ENCODE results near the gene CCDC122.
"Not testable (repeated sequence)": the region's sequence is repeated elsewhere in the genome, so short reads cannot be mapped to it uniquely, and the experiment has no call there.

The CCDC122 gene

DNA sequence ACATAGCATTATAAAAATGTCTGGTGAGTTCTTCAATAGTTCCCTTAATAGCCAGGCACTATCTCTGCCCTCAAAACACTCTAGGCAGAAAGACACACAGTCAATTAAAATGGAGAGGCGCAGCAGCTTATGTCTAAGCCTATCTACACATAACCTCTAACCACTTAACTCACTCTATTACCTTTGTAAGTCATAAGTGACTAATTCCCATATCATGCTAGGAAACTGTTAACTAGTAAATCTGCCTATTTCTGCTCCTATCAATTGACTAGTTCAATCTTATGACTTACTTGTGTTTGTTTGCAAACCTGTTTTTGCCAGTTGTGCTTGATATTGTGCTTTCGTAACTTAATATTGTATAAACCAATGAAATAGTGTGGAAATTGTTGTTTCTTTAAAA, 3.2 kb downstream of the CCDC122 start:
- no peak for DNase-seq

DNA sequence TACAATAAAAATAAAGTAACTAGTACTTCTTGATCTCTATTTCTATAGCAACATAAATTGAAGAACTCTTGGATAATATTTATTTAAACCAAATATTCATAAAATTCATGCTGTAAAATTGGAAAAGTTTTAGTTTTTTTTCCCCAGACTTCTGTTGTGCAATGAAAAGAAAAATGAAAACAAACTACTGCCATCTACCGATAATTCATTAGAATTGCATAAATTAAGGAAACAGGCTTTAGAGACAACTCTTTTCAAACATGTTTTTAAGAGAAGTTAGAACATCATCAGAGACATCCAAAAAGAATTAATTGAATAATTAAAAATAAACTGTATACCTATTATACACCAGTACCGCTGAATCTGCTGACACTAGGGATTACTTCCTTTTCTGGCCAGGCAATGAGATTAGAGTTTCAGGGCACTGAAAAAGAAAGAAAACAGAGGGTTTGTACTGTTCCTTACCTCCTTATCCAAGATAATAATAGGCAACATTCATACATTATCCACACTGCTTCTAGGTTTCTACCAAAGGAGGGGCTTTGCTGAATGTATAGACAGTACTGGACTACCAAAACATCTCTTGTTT, 4.9 kb downstream of the CCDC122 start:
- peak; percentile 44 for DNase-seq

DNA sequence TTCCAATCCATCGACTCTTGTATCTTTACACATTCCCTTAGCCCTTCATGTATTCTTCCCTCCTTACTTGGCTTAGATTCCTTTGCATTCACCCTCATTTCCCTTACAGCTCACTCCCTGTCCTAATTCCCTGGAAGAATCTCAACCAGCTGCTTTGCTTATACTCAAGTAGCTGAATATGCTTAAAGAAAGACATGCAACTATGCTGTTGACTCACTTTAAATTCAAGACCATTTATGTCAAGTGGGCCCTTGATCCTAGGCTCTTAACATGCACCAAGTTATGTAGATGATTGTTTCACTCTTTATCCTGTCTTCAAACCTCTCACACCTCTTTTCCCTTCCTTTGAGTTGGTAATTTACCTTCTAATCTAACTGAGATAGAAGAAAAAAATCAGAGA, 7.4 kb downstream of the CCDC122 start:
- no peak for DNase-seq

DNA sequence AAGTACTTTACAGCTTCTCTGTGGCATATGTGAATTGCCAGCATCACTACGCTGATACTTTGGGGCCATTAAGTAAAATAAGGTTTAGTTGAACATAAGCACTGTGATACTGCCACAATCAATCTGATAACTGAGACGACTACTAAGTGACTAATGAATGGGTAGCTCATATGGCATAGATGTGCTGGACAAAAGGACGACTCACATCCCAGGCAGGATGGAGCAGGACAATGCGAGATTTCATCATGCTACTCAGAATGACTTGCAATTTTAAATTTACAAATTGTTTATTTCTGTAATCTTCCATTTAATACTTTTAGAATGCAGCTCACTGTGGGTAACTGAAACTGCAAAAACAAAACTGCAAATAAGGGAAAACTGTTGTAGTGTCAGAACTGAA, 13.6 kb downstream of the CCDC122 start:
- DNase-seq: no peak

DNA sequence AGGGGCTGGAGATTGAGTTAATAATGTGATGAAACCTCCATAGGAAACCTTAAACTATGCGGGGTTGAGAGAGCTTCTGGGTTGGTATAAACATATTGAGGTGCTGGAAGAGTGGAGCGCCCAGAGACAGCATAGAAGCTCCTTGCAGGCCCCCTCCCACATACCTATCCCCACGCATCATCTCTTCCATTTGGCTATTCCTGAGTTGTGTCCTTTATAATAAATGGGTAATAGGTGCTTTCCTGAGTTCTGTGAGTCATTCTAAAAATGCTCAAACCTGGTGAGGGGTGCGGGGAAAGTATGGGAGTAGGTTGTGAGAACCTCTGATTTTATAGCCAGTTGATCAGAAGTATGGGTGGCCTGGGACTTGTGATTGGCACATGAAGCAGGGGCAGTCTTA, 14.6 kb downstream of the CCDC122 start:
- DNase-seq: no peak

DNA sequence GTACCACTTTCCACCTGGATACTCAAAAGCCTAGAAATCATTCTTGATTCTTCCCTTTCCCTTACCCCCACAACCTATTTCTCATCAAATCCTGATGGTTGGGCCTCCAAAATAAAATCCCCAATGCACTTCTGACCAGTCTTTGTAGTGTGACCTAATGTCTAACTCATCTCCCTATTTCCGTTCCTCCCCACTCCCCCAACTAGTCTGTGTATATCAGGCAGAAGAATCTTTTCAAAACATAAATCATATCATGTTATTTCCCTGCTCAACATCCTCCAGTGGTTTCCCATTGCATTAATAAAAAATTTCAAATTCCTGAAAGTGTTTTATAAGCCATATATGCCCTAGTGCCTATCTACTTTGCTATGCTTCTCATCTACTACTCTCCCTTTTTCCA, 17.7 kb downstream of the CCDC122 start:
- no peak for DNase-seq

DNA sequence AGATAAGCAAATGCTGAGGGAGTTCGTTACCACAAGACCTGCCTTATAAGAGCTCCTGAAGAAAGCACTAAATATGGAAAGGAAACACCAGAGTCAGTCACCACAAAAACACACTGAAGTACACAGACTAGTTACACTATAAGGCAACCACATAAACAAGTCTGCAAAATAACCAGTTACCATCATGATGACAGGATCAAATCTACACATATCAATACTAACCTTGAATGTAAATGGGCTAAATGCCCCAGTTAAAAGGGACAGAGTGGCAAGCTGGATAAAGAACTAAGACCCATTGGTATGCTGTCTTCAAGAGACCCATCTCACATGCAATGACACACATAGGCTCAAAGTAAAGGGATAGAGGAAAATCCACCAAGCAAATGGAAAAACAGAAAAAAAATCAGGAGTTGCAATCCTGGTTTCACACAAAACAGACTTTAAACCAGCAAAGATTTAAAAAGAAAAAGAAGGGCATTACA, 26.6 kb downstream of the CCDC122 start:
- DNase-seq: no peak

DNA sequence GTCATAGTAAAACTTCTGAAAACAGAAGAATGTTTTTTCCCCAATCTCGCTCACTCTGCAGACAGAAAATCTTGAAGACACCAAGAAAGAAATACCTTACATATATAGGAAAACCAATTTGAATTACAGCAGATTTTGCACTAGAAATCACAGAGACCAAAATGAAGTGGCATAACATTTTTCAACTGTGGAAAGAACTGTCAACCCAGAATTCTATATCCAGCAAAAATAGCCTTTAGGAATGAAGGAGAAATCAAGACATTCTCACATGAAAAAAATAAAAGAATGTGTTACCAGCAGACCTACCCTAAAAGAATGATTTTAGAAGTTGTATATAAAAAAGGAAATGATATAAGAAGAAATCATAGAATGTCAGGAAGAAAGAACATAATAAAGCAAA, 28.7 kb downstream of the CCDC122 start:
- DNase-seq: no peak

DNA sequence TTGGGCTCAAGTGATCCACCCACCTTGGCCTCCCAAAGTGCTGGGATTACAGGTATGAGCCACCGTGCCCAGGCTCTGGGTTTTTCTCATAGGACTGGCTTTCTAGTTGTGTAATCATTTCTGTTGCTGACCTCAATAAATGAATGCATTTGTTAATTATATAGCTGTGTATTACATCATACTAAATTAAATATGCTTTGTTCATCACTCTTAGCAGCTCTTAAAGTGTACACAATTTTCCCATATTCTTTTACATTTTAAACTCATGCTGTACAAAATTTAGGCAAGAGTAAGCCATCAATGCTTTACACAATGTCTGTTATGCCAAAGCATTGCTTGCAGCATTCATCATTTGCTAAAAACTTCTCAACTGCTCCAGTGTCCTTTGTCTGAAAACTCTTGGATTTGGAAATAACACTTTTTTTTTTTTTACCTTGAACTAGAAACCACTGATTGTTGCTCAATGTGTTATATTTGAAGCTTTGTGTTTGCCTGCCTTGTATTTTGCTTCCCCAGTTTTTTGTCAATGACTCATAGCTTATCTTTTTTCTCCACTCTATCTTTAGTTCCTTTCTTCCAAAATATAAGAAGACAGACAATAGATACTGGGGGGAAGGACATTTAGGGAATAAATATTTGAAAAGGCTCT, 31.4 kb downstream of the CCDC122 start:
- peak; percentile 14 for DNase-seq

DNA sequence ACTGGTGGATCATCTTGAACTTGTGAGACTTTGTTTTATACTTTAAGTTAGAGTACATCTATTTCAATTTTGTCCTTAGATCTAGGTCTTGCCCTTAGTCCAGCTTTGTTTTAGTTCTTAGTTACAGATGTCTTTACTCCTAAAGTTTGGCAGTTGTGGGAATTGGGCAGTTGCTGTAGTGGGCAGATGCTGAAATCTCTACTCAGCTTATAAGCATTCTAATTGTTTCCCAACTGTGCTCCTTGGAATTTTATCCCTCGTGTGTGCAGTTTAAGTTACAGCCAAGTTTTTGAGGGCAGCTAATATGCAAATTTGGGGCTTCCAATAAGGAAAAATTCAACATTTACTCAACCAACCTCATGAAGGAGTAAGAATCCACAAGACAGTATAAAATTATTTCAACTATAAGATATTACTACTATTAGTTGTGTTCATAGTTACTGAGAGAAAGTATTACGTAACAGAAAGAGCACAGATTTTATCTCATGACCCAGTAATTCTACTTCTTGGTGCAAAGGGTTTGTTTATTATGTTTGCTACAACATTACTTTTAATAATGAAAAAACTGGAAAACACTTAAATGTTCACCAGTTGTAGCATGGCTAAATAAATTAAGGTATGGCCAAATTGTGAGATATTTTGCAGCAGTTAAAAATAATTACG, 32.9 kb downstream of the CCDC122 start:
- no peak for DNase-seq

DNA sequence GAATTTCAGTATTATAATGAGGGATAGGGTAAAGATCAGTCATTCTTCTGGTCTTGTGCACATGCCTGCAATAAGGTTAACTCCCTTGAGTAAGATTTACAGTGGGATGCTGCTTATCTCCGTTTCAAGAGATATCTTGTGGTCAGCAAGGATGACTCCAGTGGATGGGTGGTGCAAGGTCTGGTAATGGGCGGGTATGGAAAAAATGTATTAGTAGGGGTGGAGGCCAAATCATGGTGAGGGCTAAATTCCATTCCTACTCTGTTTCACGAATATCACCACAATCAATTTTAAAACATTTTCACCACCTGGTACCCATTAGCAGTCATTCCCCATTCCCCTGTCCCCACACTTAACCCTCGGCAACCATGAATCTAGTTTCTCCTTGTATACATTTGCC, 40.6 kb downstream of the CCDC122 start:
- peak; percentile 68 for DNase-seq

DNA sequence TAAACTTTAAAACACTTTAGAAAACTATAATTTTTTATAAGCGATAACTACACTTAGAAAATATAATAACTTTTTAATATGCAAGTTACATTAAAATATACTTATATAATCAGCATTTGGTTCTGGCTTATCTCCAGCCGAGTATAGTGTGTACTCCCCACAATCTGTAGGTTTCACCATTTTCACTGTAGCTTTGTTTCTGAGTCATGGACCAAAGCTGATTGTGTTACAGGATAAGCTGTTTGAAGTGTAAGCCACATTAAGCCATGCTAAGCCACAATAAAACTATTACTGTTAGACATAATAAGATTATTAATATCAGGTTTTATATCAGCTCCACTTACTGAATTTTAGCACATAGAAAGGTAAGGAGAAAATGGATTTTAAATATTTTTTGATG, 43.8 kb downstream of the CCDC122 start:
- DNase-seq: peak; percentile 64

DNA sequence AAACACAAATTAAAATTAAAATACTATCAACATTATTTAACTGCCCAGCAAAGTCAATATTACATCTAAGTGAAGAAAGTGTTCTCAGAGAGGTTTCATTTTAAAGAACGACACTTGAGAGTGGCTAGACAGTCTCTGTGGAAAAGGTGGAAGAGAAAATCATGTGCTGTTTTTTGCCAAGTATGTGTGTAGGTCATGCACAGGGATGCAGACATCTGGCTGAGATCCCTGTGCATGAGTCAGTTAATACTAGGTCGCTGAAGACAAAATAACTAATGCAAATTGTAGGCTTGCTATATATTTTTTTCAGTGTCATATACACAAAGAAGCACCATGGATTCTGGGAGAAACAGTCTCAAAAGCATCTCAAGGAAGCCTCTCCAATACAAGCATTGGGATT, 48.5 kb downstream of the CCDC122 start:
- DNase-seq: no peak

DNA sequence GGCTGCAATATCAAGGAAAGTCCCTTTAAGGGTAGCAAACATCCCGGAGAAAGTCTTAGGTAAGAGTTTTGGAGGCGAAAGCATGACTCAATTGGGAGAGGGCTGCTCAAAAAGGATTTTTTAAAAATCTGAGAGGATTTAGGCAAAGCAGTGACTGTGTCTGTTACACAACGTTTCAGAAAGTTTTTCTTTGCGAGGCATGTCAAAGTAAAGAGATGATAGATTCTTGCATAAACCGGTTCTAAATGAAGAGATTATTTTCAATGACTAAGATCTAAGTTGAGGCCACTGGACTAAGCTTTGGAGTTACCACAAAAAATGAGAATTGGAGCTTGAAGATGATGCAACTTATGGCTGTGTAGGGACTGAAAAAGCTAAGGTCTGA, 49.1 kb downstream of the CCDC122 start:
- DNase-seq: no peak

DNA sequence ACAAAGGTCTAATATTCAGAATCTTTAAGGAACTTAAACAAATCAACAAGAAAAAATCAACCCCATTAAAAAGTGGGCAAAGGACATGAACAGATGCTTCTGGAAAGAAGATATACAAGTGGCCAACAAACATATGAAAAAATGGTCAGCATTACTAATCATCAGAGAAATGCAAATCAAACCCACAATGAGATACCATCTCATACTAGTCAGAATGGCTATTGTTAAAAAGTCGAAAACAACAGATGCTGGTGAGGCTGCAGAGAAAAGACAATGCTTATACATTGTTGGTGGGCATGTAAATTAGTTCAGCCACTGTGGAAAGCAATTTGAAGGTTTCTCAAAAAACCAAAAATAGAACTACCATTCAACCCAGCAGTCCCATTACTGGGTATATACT, 54.9 kb downstream of the CCDC122 start:
- not testable (repeated sequence) for DNase-seq

DNA sequence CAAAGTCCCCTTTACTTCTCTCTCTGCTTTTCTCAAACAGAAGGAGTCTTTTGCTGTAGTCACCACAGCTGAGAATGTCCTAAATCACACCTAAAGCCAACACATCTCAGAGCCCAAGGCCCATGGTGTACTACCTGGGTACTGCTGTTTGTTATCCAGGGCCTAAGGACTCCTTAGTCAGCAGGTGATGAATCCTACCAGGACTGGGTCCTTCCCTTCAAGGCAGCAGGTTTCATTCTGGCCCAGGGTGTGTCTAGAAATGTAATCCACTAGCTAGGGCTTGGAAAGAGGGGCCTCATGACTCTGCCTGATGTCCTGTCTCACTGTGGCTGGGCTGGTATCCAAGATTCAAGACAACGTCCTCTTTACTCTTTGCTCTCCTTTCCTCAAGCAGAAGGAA, 56.6 kb downstream of the CCDC122 start:
- no peak for DNase-seq

DNA sequence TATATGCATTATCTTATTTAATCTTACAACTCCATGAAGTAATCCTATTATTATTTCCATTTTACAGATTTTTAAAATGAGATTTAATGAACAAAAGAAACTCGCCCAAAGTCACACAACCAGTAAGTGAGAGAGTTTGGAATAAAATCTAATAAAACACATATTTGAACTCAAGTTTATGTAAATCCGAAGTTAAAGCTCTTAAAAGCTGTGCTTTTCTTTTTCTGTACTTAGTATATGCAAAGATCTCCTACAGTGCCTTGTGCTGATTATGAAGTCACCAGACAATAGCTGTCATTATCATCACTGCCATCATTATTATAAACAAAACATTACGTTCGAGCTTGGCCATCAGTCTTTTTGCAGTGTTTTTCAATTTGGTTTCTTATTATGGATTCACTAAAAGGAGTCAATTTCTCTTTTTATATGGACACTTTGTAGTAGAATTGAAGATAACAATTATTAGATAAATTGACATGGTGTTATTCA, 63.1 kb downstream of the CCDC122 start:
- no peak for DNase-seq

DNA sequence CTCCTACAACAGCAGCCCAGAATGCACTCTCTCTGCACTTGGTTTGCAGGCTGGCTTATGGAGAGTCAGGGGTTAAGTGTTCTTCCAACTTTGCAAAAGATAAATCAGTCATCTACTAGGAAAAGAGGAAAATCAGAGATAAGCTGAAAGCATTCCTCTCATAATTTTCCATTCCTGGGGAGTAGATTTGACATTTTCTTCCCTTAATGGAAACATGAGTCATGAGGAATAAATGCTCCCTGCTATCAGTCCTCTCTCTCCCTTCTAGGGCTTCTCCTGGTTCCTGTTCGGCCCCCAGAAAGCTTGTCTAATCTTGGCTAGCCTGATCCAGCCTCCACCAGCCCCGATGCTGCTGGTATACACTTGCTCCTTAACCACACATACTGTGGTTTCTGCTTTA, 64.3 kb downstream of the CCDC122 start:
- DNase-seq: no peak

DNA sequence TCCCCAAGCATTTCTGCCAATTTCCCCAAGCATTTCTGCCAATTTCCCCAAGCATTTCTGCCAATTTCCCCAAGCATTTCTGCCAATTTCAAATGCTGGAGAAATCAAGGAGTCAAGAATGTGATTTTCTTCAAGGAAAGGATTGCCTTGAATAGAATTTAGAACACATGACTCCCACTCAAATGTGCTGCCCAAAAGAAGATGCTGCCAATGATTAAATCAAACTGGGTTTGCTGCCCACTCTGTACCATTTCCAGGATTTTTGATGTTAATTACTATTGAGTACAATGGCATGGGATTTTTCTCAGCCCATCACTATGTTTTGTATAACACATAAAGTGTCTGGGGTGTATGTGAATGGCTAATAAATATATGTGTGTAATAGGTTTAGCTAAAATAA, 70.9 kb downstream of the CCDC122 start:
- DNase-seq: no peak

DNA sequence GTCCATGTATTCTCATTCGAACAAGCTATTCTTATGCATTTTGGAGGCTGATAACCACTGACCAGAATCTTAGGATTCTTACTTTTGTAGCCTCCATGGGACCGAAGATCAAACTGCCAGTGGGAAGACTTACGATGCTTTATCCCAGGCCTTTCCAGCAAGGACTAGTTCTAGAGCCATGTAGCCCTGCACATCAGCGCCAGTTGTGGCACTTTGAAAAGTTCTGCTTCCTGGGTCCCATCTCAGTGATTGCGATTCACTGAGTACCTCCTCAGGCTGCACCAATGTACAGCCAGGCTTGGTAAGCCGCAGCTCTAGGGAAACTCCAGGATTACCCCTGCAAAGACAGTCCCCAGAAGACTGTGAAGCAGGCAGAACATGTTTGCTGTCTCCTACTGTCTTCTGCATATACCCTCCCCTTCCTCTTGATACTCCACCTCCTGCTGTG, 73.8 kb downstream of the CCDC122 start:
- no peak for DNase-seq

DNA sequence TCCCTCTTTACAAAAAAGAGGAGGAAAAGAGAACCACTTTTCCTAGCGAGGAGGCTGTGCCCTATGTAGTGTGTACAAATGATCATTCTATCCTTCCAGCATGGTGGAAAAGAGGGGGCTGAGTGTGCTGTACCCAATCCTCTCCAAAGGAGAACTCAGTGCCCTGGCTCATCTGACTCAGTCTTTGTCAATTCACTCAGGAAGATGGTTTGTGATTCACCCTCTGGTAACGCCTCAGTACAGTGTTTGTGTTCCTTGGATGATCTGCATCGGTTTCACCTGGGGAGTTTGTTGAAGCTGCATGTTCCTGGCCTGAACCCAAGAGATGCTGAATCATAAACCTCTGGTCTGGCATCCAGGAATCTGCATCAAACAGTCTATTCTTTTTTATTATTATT, 74.5 kb downstream of the CCDC122 start:
- DNase-seq: no peak

DNA sequence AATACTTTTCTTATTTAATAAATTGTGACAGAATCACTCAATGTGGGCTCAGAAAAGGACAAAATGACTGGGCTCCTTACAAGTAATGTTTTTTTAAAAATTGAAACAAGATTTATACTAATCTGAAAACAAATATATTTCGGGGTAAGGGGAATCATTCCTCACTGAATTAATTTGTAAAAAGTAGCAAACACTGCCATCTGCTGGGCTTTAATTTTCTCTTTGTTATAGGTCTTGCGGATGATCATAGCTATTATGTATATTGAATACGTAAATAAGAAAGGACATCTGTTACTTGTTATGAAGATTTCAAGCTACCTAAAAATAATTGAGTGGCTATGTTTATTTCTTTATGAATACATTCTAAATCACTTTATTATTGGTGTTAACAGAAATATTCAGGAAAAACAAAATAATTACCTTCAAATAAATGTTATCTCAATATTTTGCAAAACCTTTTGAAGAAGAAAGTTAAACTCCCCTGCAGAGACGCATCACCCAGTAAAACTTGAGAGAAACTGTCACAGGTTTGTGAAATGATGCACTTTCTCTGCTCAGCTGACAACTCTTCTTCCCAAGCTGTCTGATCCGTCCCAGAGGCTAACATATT, 75.0 kb downstream of the CCDC122 start:
- DNase-seq: peak; percentile 71

DNA sequence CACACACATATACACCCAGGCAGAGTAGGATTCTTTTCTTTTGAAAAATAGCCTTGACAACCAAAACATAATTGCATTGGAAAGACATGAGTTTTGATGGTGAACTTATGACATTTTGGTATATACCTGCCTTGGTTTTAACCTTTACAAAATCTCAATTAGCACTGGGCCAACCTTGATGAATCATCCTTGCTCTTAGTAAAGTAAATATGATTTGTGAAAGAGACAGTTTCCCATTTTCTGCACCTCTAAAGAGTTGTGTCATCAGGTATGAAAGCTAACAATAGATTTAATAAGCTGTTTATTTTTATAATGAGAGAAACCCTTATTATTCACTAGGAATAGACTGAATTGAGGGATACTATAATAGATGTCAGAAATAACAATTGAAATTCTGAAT, 77.0 kb downstream of the CCDC122 start:
- no peak for DNase-seq

DNA sequence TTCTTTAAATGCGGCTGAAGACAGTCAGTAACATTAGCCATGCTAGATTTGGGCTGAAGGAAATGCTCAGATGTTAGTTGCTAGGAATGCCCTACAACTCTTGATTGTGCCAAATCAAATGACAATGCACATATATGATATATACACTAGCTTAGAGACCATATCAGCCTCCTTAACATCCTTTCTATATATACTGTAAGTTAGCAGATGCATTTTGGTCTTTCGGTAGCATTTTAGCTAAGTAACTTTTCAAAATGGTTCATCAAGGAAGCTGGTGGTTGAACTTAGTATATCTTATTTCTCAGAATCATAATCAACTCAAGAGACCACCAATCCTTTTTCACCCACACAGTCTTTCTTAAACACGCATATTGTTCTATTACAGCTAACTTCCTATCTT, 78.7 kb downstream of the CCDC122 start:
- DNase-seq: no peak
